Gastrocnemius medialis (tissue), 4 donors: ENCODE data around the gene GARRE1. TPM values are rescaled to one million over a fixed set of nuclear protein-coding genes. Genes with fewer than 3 reads are reported as not detected.

Experiments used
- ATAC-seq, 2 donors: fragments of 150-250 bp; one replicate each; pipeline ENCODE4 v1.9.1; 2016
- DNase-seq, 2 donors: peaks; one replicate each; pipeline ENCODE4 v3.0.0-alpha.2; 2019
- H3K27ac ChIP-seq, 4 donors: fragments of 200-600 bp; sonication (generic); 1 replicate in 1 of 4; 2 replicates in 3 of 4; pipeline ENCODE4 v1.5.1; 2016 to 2018; ENCODE audit warnings: mild to moderate bottlenecking in 2 of 4, moderate library complexity in 1 of 4
- H3K27me3 ChIP-seq, 3 donors: fragments of 200-600 bp; sonication (generic) in 2 of 3; 1 replicate in 1 of 3; 2 replicates in 2 of 3; pipeline versions ENCODE4 v1.5.1 to v1.6.0; 2016 to 2019; ENCODE audit warnings: mild to moderate bottlenecking in 1 of 3, moderate library complexity in 1 of 3
- H3K36me3 ChIP-seq, 2 donors: fragments of 200-600 bp; sonication (generic) in 1 of 2; one replicate each; pipeline ENCODE4 v1.5.1; 2017 to 2018
- H3K4me1 ChIP-seq, 2 donors: fragments of 200-600 bp; sonication (generic) in 1 of 2; one replicate each; pipeline ENCODE4 v1.5.1; 2016 to 2017; ENCODE audit warnings: mild to moderate bottlenecking in 2 of 2
- H3K4me3 ChIP-seq, 4 donors: fragments of 200-600 bp; sonication (generic) in 3 of 4; 1 replicate in 1 of 4; 2 replicates in 3 of 4; pipeline ENCODE4 v1.5.1; 2016 to 2019; ENCODE audit warnings: mild to moderate bottlenecking in 2 of 4
- H3K9me3 ChIP-seq, 3 donors: fragments of 200-600 bp; sonication (generic) in 2 of 3; 1 replicate in 1 of 3; 2 replicates in 2 of 3; pipeline ENCODE4 v1.5.1; 2016 to 2019
- CTCF ChIP-seq, 5 experiments: fragments of 450-650 bp in 3 of 5; fragments of 200-600 bp in 2 of 5; sonication (generic) in 2 of 5; IDR thresholded peaks in 4 of 5; conservative IDR thresholded peaks in 1 of 5; 1 replicate in 4 of 5; 2 replicates in 1 of 5; pipeline ENCODE4 v1.5.1; 2016 to 2019; ENCODE audit warnings: antibody characterized with exemption in 5 of 5, mild to moderate bottlenecking in 3 of 5, moderate library complexity in 3 of 5
- POLR2A ChIP-seq, 2 donors: fragments of 450-650 bp; IDR thresholded peaks; one replicate each; pipeline ENCODE4 v1.6.1; 2017; ENCODE audit warnings: antibody characterized with exemption in 2 of 2, mild to moderate bottlenecking in 2 of 2, moderate library complexity in 2 of 2
- in situ Hi-C, 4 donors: fragments of 200-750 bp; cut with MboI; loops; one replicate each; pipeline versions ENCODE4 v1.15.0 to v1.8.0; 2017; ENCODE audit warnings: low sequenced_read_pairs in 4 of 4
- intact Hi-C: fragments of 100-400 bp; cut with DNase I; formaldehyde crosslinking; loops from one replicate; pipeline ENCODE4 v1.15.1; 2023; ENCODE audit warnings: low total_unique reads
- total RNA-seq, 4 donors: library from RNA; depleted of rRNA; stranded (reverse); fragments of >200 nt; gene quantifications; one replicate each; pipeline versions ENCODE4 v1.1.0 to v1.2.3, GENCODE V29; 2016

Gene GARRE1
- total RNA-seq, 4 donors from 2014 or later: 21.8 to 34.3 (median 24.8) TPM

- H3K27me3 ChIP-seq: no peaks in the 10 kb centered on the region
- peaks cover 0 to 15% of the 10 kb centered on the region in 2 donors for H3K4me1 ChIP-seq
- intact Hi-C loops (no loop called here), in situ Hi-C loops (no loop called here)
- no peak overlapping the region for H3K4me3 ChIP-seq
- H3K9me3 ChIP-seq: no peaks in the 10 kb centered on the region
- TF ChIP-seq CTCF (IDR thresholded peaks at IDR 0.05 in 4 of 5, conservative IDR thresholded peaks at IDR 0.05 in 1 of 5): no peak
- no peak for TF ChIP-seq POLR2A (IDR thresholded peaks at IDR 0.05)
- DNase-seq: no peak
- ATAC-seq: no peak
- H3K36me3 ChIP-seq: peaks cover 0 to 16% of the 10 kb centered on the region in 2 donors
- peak overlapping the region in 1 of 4 donors; percentile 21 for H3K27ac ChIP-seq
Observed at GRCh38 chr19:34298891-34299520, 44.7 kb downstream of the GARRE1 start.

DNA sequence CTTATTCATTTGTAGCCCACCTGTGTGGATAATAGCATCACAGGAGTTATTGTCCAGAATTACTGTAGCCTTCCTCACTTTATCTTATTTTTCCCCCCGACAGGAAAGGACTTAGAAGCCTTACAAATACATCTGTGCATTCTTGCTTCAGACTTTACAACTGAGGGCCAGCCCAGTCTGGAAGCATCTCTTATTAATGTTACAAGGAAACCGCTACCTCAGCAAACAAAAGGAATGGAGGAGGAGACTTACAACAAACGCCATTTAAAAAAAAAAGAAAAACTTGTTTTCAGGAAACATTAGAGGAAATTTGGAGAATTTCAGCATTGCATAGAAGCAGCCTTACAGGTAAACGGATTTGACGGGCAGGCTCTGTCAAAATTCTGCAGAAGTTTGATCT lies 45.2 kb downstream of the GARRE1 start:
- H3K9me3 ChIP-seq: no peaks in the 10 kb centered on the region
- in situ Hi-C loops (no loop called here), intact Hi-C loops (no loop called here)
- ATAC-seq (no peak), DNase-seq (no peak)
- peaks cover under 1 to 17% of the 10 kb centered on the region in 2 donors for H3K4me1 ChIP-seq
- TF ChIP-seq POLR2A (IDR thresholded peaks at IDR 0.05) (no peak), CTCF (IDR thresholded peaks at IDR 0.05 in 4 of 5, conservative IDR thresholded peaks at IDR 0.05 in 1 of 5) (no peak)
- no peaks in the 10 kb centered on the region for H3K27me3 ChIP-seq
- H3K4me3 ChIP-seq: no peak overlapping the region
- H3K27ac ChIP-seq: peak overlapping the region in 1 of 4 donors; percentile 21
- H3K36me3 ChIP-seq: peaks cover 0 to 16% of the 10 kb centered on the region in 2 donors

- TF ChIP-seq CTCF (IDR thresholded peaks at IDR 0.05 in 4 of 5, conservative IDR thresholded peaks at IDR 0.05 in 1 of 5) (no peak), POLR2A (IDR thresholded peaks at IDR 0.05) (no peak)
- DNase-seq: no peak
- in situ Hi-C loops: no loop called here
- intact Hi-C loops: no loop called here
- H3K4me3 ChIP-seq: no peak overlapping the region
- H3K36me3 ChIP-seq: peaks cover 0 to 16% of the 10 kb centered on the region in 2 donors
- H3K9me3 ChIP-seq: no peaks in the 10 kb centered on the region
- H3K27me3 ChIP-seq: no peaks in the 10 kb centered on the region
- no peak for ATAC-seq
- no peak overlapping the region for H3K27ac ChIP-seq
- peaks cover 8 to 23% of the 10 kb centered on the region in 2 donors for H3K4me1 ChIP-seq
Observed at GRCh38 chr19:34300380-34300779, 46.0 kb downstream of the GARRE1 start.

DNA sequence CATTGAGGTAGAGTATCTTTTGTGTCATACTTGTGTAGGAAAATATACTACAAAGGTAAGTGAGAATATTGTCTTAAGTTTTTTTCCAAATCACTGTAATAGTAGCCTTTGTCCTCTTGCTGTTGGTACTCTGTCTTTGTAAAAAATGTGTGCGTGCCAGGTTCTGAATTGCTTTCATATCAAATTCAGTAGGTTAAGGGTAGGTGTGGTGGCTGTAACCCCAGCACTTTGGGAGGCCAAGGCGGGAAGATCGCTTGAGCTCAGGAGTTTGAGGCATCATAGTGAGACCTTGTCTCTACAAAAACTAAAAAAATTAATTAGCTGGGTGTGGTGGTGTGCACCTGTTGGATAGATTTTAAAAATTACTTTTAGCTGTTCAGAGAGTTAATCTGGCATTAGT lies 46.6 kb downstream of the GARRE1 start:
- intact Hi-C loops: no loop called here
- in situ Hi-C loops: no loop called here
- DNase-seq (no peak), ATAC-seq (no peak)
- Histone ChIP-seq H3K27me3 (no peaks in the 10 kb centered on the region), H3K36me3 (peaks cover 0 to 16% of the 10 kb centered on the region in 2 donors), H3K4me1 (peaks cover 14 to 29% of the 10 kb centered on the region in 2 donors), H3K27ac (no peak overlapping the region), H3K4me3 (no peak overlapping the region), H3K9me3 (no peaks in the 10 kb centered on the region)
- TF ChIP-seq CTCF (IDR thresholded peaks at IDR 0.05 in 4 of 5, conservative IDR thresholded peaks at IDR 0.05 in 1 of 5) (no peak), POLR2A (IDR thresholded peaks at IDR 0.05) (no peak)

Other genes with a start within 250 kb of the GARRE1 start
- gene LSM14A, start 82.0 kb upstream of the GARRE1 start, total RNA-seq: 100 to 1,000 TPM; 104 to 120 (median 115) TPM
- gene GPI, start 110.6 kb downstream of the GARRE1 start, total RNA-seq: 100 to 1,000 TPM in 3 of 4 donors, 10 to 100 TPM in 1; 83.2 to 231 (median 173) TPM
- gene PDCD2L, start 149.8 kb downstream of the GARRE1 start, total RNA-seq: 10 to 100 TPM; 18.1 to 49.8 (median 25.1) TPM
- 100 to 1,000 TPM in 3 of 4 donors, 10 to 100 TPM in 1; 89.3 to 106 (median 102) TPM for gene UBA2, start 173.8 kb downstream of the GARRE1 start, total RNA-seq
- 1 to 10 TPM; 1.6 to 8.1 (median 2.9) TPM for gene WTIP, start 227.2 kb downstream of the GARRE1 start, total RNA-seq